Fibroblast of pulmonary artery (primary cell): ENCODE data around the gene MTCL1.

Experiments
- DNase-seq: peaks from one replicate; pipeline ENCODE4 v3.0.0-alpha.2; 2010; ENCODE audit warnings: low read depth
- H3K4me3 ChIP-seq: replicated peaks from 2 replicates; pipeline ENCODE4 v1.5.1; 2011; ENCODE audit warnings: low read depth, mild to moderate bottlenecking, control low read depth, low read length, moderate library complexity
- CTCF ChIP-seq: IDR thresholded peaks from 2 replicates; pipeline ENCODE4 v1.5.1; 2011; ENCODE audit warnings: mild to moderate bottlenecking, control low read depth, low read length, inconsistent platforms; ENCODE audit errors: missing control alignments

MTCL1 gene

DNA sequence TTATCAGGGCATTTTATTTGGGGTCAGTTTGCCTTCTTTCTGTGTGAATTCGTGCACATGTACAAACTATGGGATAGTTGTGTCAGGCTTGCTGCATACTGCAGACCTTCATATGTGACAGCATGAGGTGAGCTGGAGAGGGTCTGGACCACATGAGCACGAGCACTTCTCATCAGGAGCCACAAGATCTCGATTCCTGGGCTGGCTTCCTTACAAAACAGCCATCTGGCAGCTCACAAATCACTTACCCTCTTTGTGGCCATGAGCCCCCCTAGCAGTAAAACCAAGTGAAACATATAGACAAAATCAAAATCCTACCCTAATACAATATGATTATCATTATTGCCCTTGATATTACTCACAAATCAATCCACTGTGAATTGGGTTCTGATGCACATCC, 121.2 kb downstream of the MTCL1 start:
- no peak overlapping the region for H3K4me3 ChIP-seq
- TF ChIP-seq CTCF: no peak
- no peak for DNase-seq

DNA sequence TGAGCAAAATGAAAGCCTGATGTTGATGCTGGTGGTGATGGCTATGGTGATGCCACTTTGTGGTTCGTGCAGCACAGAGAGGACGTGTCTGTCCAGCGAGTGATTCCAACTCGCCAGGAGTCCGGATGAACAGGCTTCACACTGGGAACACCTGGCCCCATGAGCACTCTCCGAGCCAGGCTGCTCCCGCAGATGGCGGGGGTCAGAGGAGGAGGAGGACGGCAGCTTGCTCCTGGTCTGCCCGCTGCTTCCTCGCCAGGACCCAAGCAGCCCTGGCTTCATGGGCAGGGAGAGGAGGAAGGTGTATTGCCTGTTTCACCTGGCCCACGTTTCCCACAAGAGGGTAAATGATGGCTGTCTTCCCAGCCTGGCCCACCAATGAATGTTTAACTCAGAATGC, 121.6 kb downstream of the MTCL1 start:
- DNase-seq: no peak
- no peak overlapping the region for H3K4me3 ChIP-seq

DNA sequence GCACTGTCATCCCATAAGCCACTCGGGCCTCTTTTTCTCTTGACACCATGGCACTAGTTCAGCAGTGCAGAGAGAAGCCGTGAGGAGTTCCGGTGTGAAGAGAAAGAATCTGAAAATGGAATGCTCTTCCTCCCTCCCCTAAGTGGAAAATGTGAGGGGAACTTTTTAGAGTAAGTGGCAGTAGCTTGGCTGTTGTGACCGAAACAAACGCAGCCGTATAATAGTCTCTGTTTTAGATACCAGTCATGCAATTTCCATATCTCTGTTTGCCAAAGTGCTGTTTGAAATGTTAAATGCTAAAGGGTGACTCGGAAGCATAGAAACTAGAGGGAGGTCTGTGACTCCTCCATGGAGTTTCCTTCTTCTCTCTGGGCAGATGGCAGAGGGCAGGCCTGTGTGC, 122.9 kb downstream of the MTCL1 start:
- H3K4me3 ChIP-seq: no peak overlapping the region
- no peak for DNase-seq
- TF ChIP-seq CTCF: no peak

More for the DNA sequence above, 121.6 kb downstream of the MTCL1 start:
- no peak for TF ChIP-seq CTCF

- DNase-seq: no peak
- H3K4me3 ChIP-seq: no peak overlapping the region
- no peak for TF ChIP-seq CTCF
These were observed 123.4 kb downstream of the MTCL1 start for GRCh38 chr18:8828798-8829197.

DNA sequence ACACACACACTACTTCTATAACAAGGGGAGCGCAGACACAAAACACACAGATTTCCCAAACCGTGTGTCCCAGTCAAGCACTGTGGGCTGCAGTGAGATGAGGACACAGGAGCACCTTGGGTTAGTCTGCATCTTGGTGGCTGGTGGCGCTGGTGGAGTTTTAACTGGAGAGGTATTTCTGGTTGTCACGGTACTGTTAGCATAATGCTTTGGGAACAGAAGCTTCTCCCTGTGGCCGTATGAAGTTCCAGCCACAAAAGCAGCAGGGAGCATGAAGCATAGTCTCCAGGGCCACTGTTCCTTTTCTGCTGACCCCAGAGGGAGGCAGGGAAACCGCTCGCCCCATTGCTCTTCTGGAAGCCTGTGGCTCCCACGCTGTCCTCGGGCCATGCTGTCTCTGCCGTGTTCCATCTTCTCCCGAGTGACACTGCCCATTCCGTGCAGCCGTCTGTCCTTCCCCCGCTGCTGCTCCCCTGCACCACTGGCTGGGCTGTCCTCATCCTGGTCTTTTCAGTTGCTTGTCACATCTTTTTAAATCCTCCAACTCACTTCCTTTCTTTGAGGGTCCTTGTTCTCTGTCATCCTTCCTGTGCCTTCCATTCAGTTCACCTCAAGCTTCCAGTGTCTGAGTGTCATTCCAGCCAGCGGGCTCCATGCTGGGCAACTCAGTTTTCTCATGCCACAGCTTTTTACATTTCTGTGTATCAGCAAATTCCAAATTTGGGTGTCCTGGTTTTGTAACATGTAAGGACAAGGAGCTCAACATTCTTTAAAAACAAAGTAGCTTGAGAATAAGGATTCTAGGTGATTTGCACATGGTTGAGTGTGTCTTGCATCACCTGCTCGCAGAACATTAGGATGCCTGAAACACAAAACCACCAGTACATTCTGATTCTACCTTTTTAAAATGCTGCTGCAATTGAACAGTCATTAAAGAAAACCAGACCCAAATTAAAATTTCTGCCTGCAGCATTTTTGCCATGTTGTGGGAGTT, 125.0 kb downstream of the MTCL1 start:
- no peak overlapping the region for H3K4me3 ChIP-seq
- no peak for DNase-seq
- TF ChIP-seq CTCF: no peak

- TF ChIP-seq CTCF: no peak
These were observed 125.8 kb downstream of the MTCL1 start for GRCh38 chr18:8831112-8831511.

More at GRCh38 chr18:8831112-8831511, 125.8 kb downstream of the MTCL1 start:
- no peak for DNase-seq
- H3K4me3 ChIP-seq: no peak overlapping the region
